Pons (tissue), 1 donor: Measurements from ENCODE around the gene MAD2L2.
A peak's percentile ranks its signal among the peaks of the same experiment; 100 is the strongest.

ENCODE experiments used
- DNase-seq: peaks from one replicate; pipeline ENCODE4 v3.0.0-alpha.2; 2016; ENCODE audit warnings: low spot score

MAD2L2 gene

GRCh38 chr1:11653101-11653860 lies 27.7 kb downstream of the MAD2L2 start:
- no peak for DNase-seq

GRCh38 chr1:11652203-11652780 lies 28.7 kb downstream of the MAD2L2 start:
- no peak for DNase-seq

GRCh38 chr1:11651017-11651416 lies 29.9 kb downstream of the MAD2L2 start:
- DNase-seq: no peak

GRCh38 chr1:11650331-11650991 lies 30.5 kb downstream of the MAD2L2 start:
- peak; percentile 68 for DNase-seq

GRCh38 chr1:11649624-11650330 lies 31.2 kb downstream of the MAD2L2 start:
- DNase-seq: no peak

GRCh38 chr1:11649237-11649623 lies 31.7 kb downstream of the MAD2L2 start:
- no peak for DNase-seq

- DNase-seq: no peak
Observed at GRCh38 chr1:11648732-11649158, 32.2 kb downstream of the MAD2L2 start.

- DNase-seq: peak; percentile 98
Observed at GRCh38 chr1:11648039-11648438, 32.9 kb downstream of the MAD2L2 start.

GRCh38 chr1:11647333-11647732 lies 33.6 kb downstream of the MAD2L2 start:
- DNase-seq: no peak

GRCh38 chr1:11646317-11646716 lies 34.6 kb downstream of the MAD2L2 start:
- no peak for DNase-seq

- peak; percentile 92 for DNase-seq
Observed at GRCh38 chr1:11645670-11646265, 35.2 kb downstream of the MAD2L2 start.

- no peak for DNase-seq
Observed at GRCh38 chr1:11645270-11645669, 35.7 kb downstream of the MAD2L2 start.

GRCh38 chr1:11643782-11644181 lies 37.2 kb downstream of the MAD2L2 start:
- DNase-seq: no peak

- peak; percentile 64 for DNase-seq
Observed at GRCh38 chr1:11642418-11643017, 38.4 kb downstream of the MAD2L2 start.

GRCh38 chr1:11641776-11642305 lies 39.1 kb downstream of the MAD2L2 start:
- no peak for DNase-seq

GRCh38 chr1:11640944-11641343 lies 40.0 kb downstream of the MAD2L2 start:
- DNase-seq: no peak

- no peak for DNase-seq
Observed at GRCh38 chr1:11640101-11640500, 40.8 kb downstream of the MAD2L2 start.

- DNase-seq: no peak
Observed at GRCh38 chr1:11639372-11639771, 41.6 kb downstream of the MAD2L2 start.

- no peak for DNase-seq
Observed at GRCh38 chr1:11638121-11638520, 42.8 kb downstream of the MAD2L2 start.

- no peak for DNase-seq
Observed at GRCh38 chr1:11634365-11635192, 46.4 kb downstream of the MAD2L2 start.
